Lung (tissue), 12 donors: ENCODE data around the gene ATOSA. TPM values are rescaled to one million over a fixed set of nuclear protein-coding genes. Genes with fewer than 3 reads are reported as not detected.

Experiments used
- ATAC-seq: fragments of 200-7000 bp; cut with Tn5 transposase; one replicate; pipeline ENCODE4 v1.9.1; 2020; ENCODE audit warnings: moderate number of reproducible peaks; ENCODE audit not compliant: insufficient read depth, low FRiP score
- DNase-seq, 3 donors: peaks; one replicate each; pipeline ENCODE4 v3.0.0-alpha.2; 2013 to 2017
- H3K27ac ChIP-seq, 2 donors: one replicate each; pipeline ENCODE4 v1.5.1; 2013; ENCODE audit warnings: mild to moderate bottlenecking in 2 of 2, moderate library complexity in 2 of 2, control low read depth in 1 of 2, inconsistent platforms in 1 of 2, low read depth in 1 of 2, low read length in 1 of 2
- H3K27me3 ChIP-seq, 3 donors: one replicate each; pipeline ENCODE4 v1.5.1; 2013; ENCODE audit warnings: low read length in 2 of 3; ENCODE audit not compliant: control insufficient read depth in 3 of 3, insufficient read depth in 3 of 3
- H3K36me3 ChIP-seq, 4 donors: one replicate each; pipeline ENCODE4 v1.5.1; 2013; ENCODE audit warnings: low read length in 4 of 4, mild to moderate bottlenecking in 1 of 4, moderate library complexity in 1 of 4; ENCODE audit not compliant: control insufficient read depth in 4 of 4, insufficient read depth in 4 of 4
- H3K4me1 ChIP-seq, 5 donors: one replicate each; pipeline ENCODE4 v1.5.1; 2013; ENCODE audit warnings: low read length in 5 of 5, mild to moderate bottlenecking in 2 of 5, moderate library complexity in 1 of 5; ENCODE audit not compliant: control insufficient read depth in 5 of 5, insufficient read depth in 5 of 5
- H3K4me3 ChIP-seq: one replicate; pipeline ENCODE4 v1.5.1; 2013; ENCODE audit warnings: mild to moderate bottlenecking, control low read depth, moderate library complexity
- H3K9ac ChIP-seq, 2 donors: one replicate each; pipeline ENCODE4 v1.5.1; 2013; ENCODE audit warnings: low read length in 2 of 2, control low read depth in 1 of 2; ENCODE audit not compliant: insufficient read depth in 1 of 2
- H3K9me3 ChIP-seq, 4 donors: one replicate each; pipeline ENCODE4 v1.5.1; 2013; ENCODE audit warnings: low read length in 3 of 4, mild to moderate bottlenecking in 1 of 4, moderate library complexity in 1 of 4; ENCODE audit not compliant: control insufficient read depth in 4 of 4, insufficient read depth in 3 of 4
- CTCF ChIP-seq: IDR thresholded peaks from 2 replicates; pipeline ENCODE4 v1.5.1; 2012; ENCODE audit warnings: mild to moderate bottlenecking; ENCODE audit errors: control extremely low read depth, extremely low read depth
- WGBS, 2 donors: extraction: QIAGEN DNeasy Blood & Tissue Kit; methylation state at CpG; one replicate each; pipeline ENCODE4 v1.1.7; 2013; 5-methylcytosine and 5-hydroxymethylcytosine counted together
- polyA plus RNA-seq, 2 donors: library from polyadenylated mRNA; stranded (reverse); fragments of 200-250 nt; gene quantifications; one replicate each; pipeline ENCODE4 v1.2.1, GENCODE V29; 2013
- total RNA-seq, 2 donors: library from RNA; depleted of rRNA in 1 of 2; stranded (reverse); fragments of >200 nt in 1 of 2; gene quantifications; one replicate each; pipeline ENCODE4 v1.2.1, GENCODE V29; 2014 to 2021
- donor health status: control.
- donor health status: control.
- donor health status: Bipolar disorder and iron deficiency.
- donor health status: healthy.
- donor health status: DM: yes; HTN: yes; CAD: no.

Gene ATOSA
- total and polyA plus RNA-seq, 4 donors = 12.1 to 114 (median 46.7) TPM

- no peak for DNase-seq
- Histone ChIP-seq H3K9me3 (no peaks in the 10 kb centered on the region), H3K27ac (no peak overlapping the region), H3K36me3 (peaks cover 0 to 23% (median 6%) of the 10 kb centered on the region in 4 donors), H3K9ac (no peak overlapping the region), H3K27me3 (no peaks in the 10 kb centered on the region), H3K4me1 (peaks cover 0 to 17% (median 9%) of the 10 kb centered on the region in 5 donors), H3K4me3 (no peak overlapping the region)
- no peak for TF ChIP-seq CTCF
- ATAC-seq = no peak
Measured at GRCh38 chr15:52673734-52674133, 5.5 kb downstream of the ATOSA start.

- H3K9me3 ChIP-seq = no peaks in the 10 kb centered on the region
- DNase-seq = no peak
- no peak overlapping the region for H3K9ac ChIP-seq
- ATAC-seq = no peak
- H3K36me3 ChIP-seq = peaks cover 0 to 23% (median 6%) of the 10 kb centered on the region in 4 donors
- TF ChIP-seq CTCF = no peak
- 70 to 85% methylated on average over 2 of the region's 2 CpGs for WGBS, 2 donors
- no peak overlapping the region for H3K27ac ChIP-seq
- H3K4me3 ChIP-seq = no peak overlapping the region
- H3K4me1 ChIP-seq = peaks cover 0 to 17% (median 9%) of the 10 kb centered on the region in 5 donors
- H3K27me3 ChIP-seq = no peaks in the 10 kb centered on the region
Measured at GRCh38 chr15:52673312-52673711, 5.9 kb downstream of the ATOSA start.

- TF ChIP-seq CTCF = no peak
- Histone ChIP-seq H3K36me3 (peaks cover 0 to 29% (median 9%) of the 10 kb centered on the region in 4 donors), H3K4me1 (peaks cover 0 to 17% (median 9%) of the 10 kb centered on the region in 5 donors)
Measured at GRCh38 chr15:52672661-52673060, 6.5 kb downstream of the ATOSA start.

GRCh38 chr15:52670087-52670486 is 9.1 kb downstream of the ATOSA start:
- peaks cover 3 to 37% (median 12%) of the 10 kb centered on the region in 4 donors for H3K36me3 ChIP-seq
- 68 to 81% methylated on average over 5 of the region's 5 CpGs for WGBS, 2 donors

More at GRCh38 chr15:52672661-52673060, 6.5 kb downstream of the ATOSA start:
- Histone ChIP-seq H3K9ac (no peak overlapping the region), H3K9me3 (no peaks in the 10 kb centered on the region), H3K27ac (no peak overlapping the region), H3K4me3 (no peak overlapping the region), H3K27me3 (no peaks in the 10 kb centered on the region)
- no peak for ATAC-seq
- no peak for DNase-seq
- 96 to 98% methylated on average over 1 of the region's 1 CpG for WGBS, 2 donors

More at GRCh38 chr15:52670087-52670486, 9.1 kb downstream of the ATOSA start:
- no peak overlapping the region for H3K27ac ChIP-seq
- no peak overlapping the region for H3K9ac ChIP-seq
- TF ChIP-seq CTCF = no peak
- H3K27me3 ChIP-seq = no peaks in the 10 kb centered on the region
- H3K4me1 ChIP-seq = peaks cover 0 to 21% (median 0%) of the 10 kb centered on the region in 5 donors
- H3K4me3 ChIP-seq = no peak overlapping the region
- H3K9me3 ChIP-seq = no peaks in the 10 kb centered on the region
- ATAC-seq (no peak), DNase-seq (peak in 1 of 3 donors; percentile 28)
